Choroid plexus epithelial cell (primary cell): ENCODE measurements around the gene TRIM38.

Experiments
- DNase-seq: peaks from one replicate; pipeline ENCODE4 v3.0.0-alpha.2; 2010; ENCODE audit warnings: low read depth
- H3K4me3 ChIP-seq: 2 replicates; pipeline ENCODE4 v1.5.1; 2011; ENCODE audit warnings: low read depth, mild to moderate bottlenecking, control low read depth, low read length, moderate library complexity
- TF ChIP-seq, protein P1 (sequence below): conservative IDR thresholded peaks from 2 replicates; pipeline ENCODE4 v1.5.1; 2011; ENCODE audit warnings: low read depth, mild to moderate bottlenecking, control low read depth, inconsistent platforms, low read length, moderate library complexity

TRIM38 gene

DNA sequence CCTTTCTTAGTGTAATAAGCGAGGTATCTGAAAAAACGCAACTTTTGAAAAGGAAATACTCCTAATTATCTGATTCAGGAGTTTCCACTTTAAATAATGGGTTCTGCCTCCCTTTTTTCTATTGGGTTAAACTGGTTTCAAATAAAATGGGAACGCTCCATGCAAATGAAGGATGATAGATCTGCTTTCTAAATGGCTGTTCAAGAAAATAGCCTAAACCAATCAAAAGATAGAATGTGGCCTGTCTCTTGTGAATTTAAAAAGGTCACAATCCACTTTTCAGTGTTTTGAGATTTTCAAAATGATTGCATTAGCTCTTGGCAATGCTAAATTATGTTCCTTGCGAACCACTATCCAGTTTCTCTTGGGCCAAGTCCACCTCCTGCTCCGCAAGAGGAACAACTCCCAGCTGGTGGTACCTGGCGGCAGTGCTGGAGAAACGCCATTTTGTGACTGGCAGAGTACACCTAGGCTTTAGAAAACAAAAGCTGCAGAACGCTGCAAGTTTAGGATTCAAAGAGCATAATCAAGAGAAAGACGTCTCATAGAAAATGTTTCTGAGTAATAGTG, 56.7 kb downstream of the TRIM38 start:
- H3K4me3 ChIP-seq, result peak overlapping the region; percentile 1
- TF ChIP-seq, protein P1, sequence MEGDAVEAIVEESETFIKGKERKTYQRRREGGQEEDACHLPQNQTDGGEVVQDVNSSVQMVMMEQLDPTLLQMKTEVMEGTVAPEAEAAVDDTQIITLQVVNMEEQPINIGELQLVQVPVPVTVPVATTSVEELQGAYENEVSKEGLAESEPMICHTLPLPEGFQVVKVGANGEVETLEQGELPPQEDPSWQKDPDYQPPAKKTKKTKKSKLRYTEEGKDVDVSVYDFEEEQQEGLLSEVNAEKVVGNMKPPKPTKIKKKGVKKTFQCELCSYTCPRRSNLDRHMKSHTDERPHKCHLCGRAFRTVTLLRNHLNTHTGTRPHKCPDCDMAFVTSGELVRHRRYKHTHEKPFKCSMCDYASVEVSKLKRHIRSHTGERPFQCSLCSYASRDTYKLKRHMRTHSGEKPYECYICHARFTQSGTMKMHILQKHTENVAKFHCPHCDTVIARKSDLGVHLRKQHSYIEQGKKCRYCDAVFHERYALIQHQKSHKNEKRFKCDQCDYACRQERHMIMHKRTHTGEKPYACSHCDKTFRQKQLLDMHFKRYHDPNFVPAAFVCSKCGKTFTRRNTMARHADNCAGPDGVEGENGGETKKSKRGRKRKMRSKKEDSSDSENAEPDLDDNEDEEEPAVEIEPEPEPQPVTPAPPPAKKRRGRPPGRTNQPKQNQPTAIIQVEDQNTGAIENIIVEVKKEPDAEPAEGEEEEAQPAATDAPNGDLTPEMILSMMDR, result no peak
- DNase-seq, result peak; percentile 53

DNA sequence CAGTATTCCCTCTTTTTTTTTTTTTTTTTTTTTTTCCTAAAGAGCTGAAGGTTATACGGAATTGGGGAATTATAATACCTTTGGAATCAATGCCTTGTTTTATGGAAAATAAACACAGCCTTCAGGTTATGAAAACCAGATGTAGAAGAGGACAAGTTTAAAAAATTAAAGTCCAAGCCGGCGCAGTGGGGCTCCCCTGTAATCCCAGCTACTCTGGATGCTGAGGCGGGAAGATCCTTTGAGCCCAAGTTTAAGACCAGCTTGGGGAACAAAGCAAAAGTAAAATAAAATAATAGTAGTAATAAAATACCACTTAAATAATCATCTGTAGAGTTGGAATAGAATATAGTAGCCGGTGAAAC, 57.3 kb downstream of the TRIM38 start:
- TF ChIP-seq, protein P1, result no peak
- no peak for DNase-seq
- H3K4me3 ChIP-seq, result peak overlapping the region; percentile 68

DNA sequence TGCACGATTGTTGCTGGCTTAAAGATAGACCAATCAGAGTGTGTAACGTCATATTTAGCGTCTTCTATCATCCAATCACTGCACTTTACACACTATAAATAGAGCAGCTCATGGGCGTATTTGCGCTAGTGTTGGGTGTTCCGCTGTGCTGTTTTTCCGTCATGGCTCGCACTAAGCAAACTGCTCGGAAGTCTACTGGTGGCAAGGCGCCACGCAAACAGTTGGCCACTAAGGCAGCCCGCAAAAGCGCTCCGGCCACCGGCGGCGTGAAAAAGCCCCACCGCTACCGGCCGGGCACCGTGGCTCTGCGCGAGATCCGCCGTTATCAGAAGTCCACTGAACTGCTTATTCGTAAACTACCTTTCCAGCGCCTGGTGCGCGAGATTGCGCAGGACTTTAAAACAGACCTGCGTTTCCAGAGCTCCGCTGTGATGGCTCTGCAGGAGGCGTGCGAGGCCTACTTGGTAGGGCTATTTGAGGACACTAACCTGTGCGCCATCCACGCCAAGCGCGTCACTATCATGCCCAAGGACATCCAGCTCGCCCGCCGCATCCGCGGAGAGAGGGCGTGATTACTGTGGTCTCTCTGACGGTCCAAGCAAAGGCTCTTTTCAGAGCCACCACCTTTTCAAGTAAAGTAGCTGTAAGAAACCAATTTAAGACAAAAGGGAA, 57.9 kb downstream of the TRIM38 start:
- peak; percentile 97 for DNase-seq
- TF ChIP-seq, protein P1, result no peak
- peak overlapping the region; percentile 68 for H3K4me3 ChIP-seq

DNA sequence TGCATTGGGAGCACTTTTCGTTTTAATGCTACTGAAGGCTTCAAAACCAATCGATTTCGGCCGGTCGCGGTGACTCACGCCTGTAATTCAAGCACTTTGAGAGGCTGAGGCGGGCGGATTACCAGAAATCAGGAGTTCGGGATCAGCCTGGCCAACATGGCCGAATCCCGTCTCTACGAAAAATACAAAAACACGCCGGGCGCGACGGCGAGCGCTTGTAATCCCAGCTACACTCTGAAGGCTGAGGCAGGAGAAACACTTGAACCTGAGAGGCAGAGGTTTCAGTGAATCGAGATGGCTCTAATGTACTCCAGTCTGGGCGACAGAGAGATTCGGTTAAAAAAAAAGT, 58.4 kb downstream of the TRIM38 start:
- peak; percentile 74 for DNase-seq

DNA sequence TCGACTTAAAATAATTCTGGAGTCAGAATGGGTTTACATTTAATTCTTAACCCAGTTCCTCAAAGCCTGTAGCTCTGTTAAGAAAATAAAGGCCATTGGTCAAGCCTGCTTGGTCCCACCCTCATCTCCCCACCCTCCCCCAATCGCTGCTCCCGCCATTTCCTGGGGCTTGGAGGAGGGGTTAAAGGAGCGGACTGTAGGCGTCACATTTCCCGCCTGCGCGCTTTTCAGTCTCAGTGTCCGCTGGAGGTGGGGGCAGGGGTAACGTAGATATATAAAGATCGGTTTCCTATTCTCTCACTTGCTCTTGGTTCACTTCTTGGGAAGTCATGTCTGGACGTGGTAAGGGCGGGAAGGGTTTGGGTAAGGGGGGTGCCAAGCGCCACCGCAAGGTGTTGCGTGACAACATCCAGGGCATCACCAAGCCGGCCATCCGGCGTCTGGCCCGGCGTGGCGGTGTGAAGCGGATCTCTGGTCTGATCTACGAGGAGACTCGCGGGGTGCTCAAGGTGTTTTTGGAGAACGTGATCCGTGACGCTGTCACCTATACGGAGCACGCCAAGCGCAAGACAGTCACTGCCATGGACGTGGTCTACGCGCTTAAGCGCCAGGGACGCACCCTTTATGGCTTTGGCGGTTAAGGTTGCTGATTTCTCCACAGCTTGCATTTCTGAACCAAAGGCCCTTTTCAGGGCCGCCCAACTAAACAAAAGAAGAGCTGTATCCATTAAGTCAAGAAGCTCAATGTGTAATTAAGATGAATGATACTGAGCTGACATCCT, 58.9 kb downstream of the TRIM38 start:
- peak; percentile 98 for DNase-seq
- peak overlapping the region; percentile 68 for H3K4me3 ChIP-seq
- TF ChIP-seq, protein P1, result no peak

More for the DNA sequence above, 58.4 kb downstream of the TRIM38 start:
- TF ChIP-seq, protein P1, result no peak
- H3K4me3 ChIP-seq, result peak overlapping the region; percentile 68

DNA sequence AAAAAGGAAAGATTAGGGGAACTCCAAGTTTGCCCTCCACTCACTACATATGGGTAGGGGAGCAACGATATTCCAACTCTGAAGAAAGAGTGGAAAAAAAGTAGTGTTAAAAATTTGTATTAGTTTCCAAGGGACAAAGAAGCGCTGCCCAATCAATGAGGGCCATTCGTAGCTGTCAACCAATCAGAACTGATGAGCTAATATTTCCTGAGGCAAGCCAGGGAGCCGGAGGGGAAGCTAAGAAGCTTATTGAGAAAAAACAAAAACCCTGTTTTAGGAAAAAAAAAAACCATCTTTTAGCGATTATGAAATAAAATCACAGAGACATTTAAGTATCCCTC, 59.5 kb downstream of the TRIM38 start:
- DNase-seq, result peak; percentile 94
- TF ChIP-seq, protein P1, result no peak
- H3K4me3 ChIP-seq, result peak overlapping the region; percentile 68
